ENCODE data around the gene IL17D. TPM values are rescaled to one million over a fixed set of nuclear protein-coding genes. Genes with fewer than 3 reads are reported as not detected.

IL17D gene
- total and polyA plus RNA-seq, 2 donors (not counting 3 experiments of a cell fraction or from before 2014, with no cell fraction given), result 4.0 to 6.1 TPM

GRCh38 chr13:20666948-20667347, 36.6 kb upstream of the IL17D start:
- TF ChIP-seq POLR2A (IDR thresholded peaks at IDR 0.05; ENCODE audit: low read depth, low read length), result no peak
- no peak for TF ChIP-seq JUN (IDR thresholded peaks at IDR 0.05; ENCODE audit: borderline replicate concordance, insufficient read depth, insufficient read length, low read depth)
- no peak for TF ChIP-seq POLR2AphosphoS5 (IDR thresholded peaks at IDR 0.05; ENCODE audit: insufficient read depth, low read depth, low read length)
- TF ChIP-seq MYC (IDR thresholded peaks at IDR 0.05; ENCODE audit: low read depth, low read length), result no peak
- H3K9me1 ChIP-seq (replicated peaks; ENCODE audit: control insufficient read depth, extremely low read depth, insufficient read depth, low read length), result no peaks in the 10 kb centered on the region
- no peak overlapping the region for H3K4me3 ChIP-seq (replicated peaks in 1 of 3; ENCODE audit: insufficient read depth in 1 of 3, low read depth in 1 of 3, low read length in 3 of 3)
- BruUV-seq (replicated peaks), result no TSS peak
- DNase-seq (ENCODE audit: low read depth, low spot score) (no peak), FAIRE-seq (no peak)
- dilution Hi-C loops (cut with MboI; ENCODE audit: extremely low pct_ligation_motif_present, low sequenced_read_pairs) (no loop called here), intact Hi-C loops (cut with micrococcal nuclease) (no loop called here)
- no peaks in the 10 kb centered on the region for H4K20me1 ChIP-seq (replicated peaks; ENCODE audit: control insufficient read depth, extremely low read depth, insufficient read depth, low read length)
- no peaks in the 10 kb centered on the region for H3K79me2 ChIP-seq (ENCODE audit: control insufficient read depth, insufficient read depth, low read length)
- no peak overlapping the region for H3K4me2 ChIP-seq (ENCODE audit: insufficient read depth, low read length)
- H3K27me3 ChIP-seq (ENCODE audit: control insufficient read depth in 2 of 2, insufficient read depth in 2 of 2, low read length in 2 of 2), result no peaks in the 10 kb centered on the region
- CTCF ChIA-PET, result no interaction called here
- no peaks in the 10 kb centered on the region for H3K9me3 ChIP-seq (replicated peaks; ENCODE audit: control insufficient read depth, insufficient read depth, low read length)
- H3K36me3 ChIP-seq (ENCODE audit: control insufficient read depth in 2 of 2, extremely low read depth in 1 of 2, insufficient read depth in 2 of 2, low read length in 2 of 2), result no peaks in the 10 kb centered on the region
- no peaks in the 10 kb centered on the region for H3K4me1 ChIP-seq (ENCODE audit: control insufficient read depth, extremely low read depth, insufficient read depth, low read length)
- no peak overlapping the region for H3K9ac ChIP-seq (replicated peaks; ENCODE audit: extremely low read depth, insufficient read depth, low read length)
- H2AFZ ChIP-seq (ENCODE audit: low read depth, low read length), result no peak overlapping the region
- H3K27ac ChIP-seq (ENCODE audit: insufficient read depth, low read depth, low read length), result no peak overlapping the region
- POLR2A ChIA-PET, result no interaction called here

- no peaks in the 10 kb centered on the region for H4K20me1 ChIP-seq (replicated peaks; ENCODE audit: control insufficient read depth, extremely low read depth, insufficient read depth, low read length)
- H2AFZ ChIP-seq (ENCODE audit: low read depth, low read length), result no peak overlapping the region
- H3K27me3 ChIP-seq (ENCODE audit: control insufficient read depth in 2 of 2, insufficient read depth in 2 of 2, low read length in 2 of 2), result no peaks in the 10 kb centered on the region
- no peaks in the 10 kb centered on the region for H3K36me3 ChIP-seq (ENCODE audit: control insufficient read depth in 2 of 2, extremely low read depth in 1 of 2, insufficient read depth in 2 of 2, low read length in 2 of 2)
- no peak overlapping the region for H3K4me3 ChIP-seq (replicated peaks in 1 of 3; ENCODE audit: insufficient read depth in 1 of 3, low read depth in 1 of 3, low read length in 3 of 3)
- POLR2A ChIA-PET, result interaction anchor here (0.7 kb wide), 1 partner anchor 158 kb away, joined by 3 read pairs; no protein-coding TSS in a partner anchor
- H3K9ac ChIP-seq (replicated peaks; ENCODE audit: extremely low read depth, insufficient read depth, low read length), result no peak overlapping the region
- no peak overlapping the region for H3K4me2 ChIP-seq (ENCODE audit: insufficient read depth, low read length)
- H3K9me1 ChIP-seq (replicated peaks; ENCODE audit: control insufficient read depth, extremely low read depth, insufficient read depth, low read length), result no peaks in the 10 kb centered on the region
- no peak for TF ChIP-seq POLR2AphosphoS5 (IDR thresholded peaks at IDR 0.05; ENCODE audit: insufficient read depth, low read depth, low read length)
- no peak for TF ChIP-seq MAX (IDR thresholded peaks at IDR 0.05; ENCODE audit: insufficient read depth, insufficient read length)
- TF ChIP-seq POLR2A (IDR thresholded peaks at IDR 0.05; ENCODE audit: low read depth, low read length), result no peak
- H3K9me3 ChIP-seq (replicated peaks; ENCODE audit: control insufficient read depth, insufficient read depth, low read length), result no peaks in the 10 kb centered on the region
- no peak for DNase-seq (ENCODE audit: low read depth, low spot score)
- no peak overlapping the region for H3K27ac ChIP-seq (ENCODE audit: insufficient read depth, low read depth, low read length)
- CTCF ChIA-PET, result no interaction called here
- BruUV-seq (replicated peaks), result no TSS peak
- dilution Hi-C loops (cut with MboI; ENCODE audit: extremely low pct_ligation_motif_present, low sequenced_read_pairs), result no loop called here
- no peaks in the 10 kb centered on the region for H3K79me2 ChIP-seq (ENCODE audit: control insufficient read depth, insufficient read depth, low read length)
- FAIRE-seq, result no peak
- intact Hi-C loops (cut with micrococcal nuclease), result no loop called here
- H3K4me1 ChIP-seq (ENCODE audit: control insufficient read depth, extremely low read depth, insufficient read depth, low read length), result no peaks in the 10 kb centered on the region
Observed at GRCh38 chr13:20667857-20668437, 35.6 kb upstream of the IL17D start.
